ENCODE measurements around the gene PIAS1.

- TF ChIP-seq, protein P1, sequence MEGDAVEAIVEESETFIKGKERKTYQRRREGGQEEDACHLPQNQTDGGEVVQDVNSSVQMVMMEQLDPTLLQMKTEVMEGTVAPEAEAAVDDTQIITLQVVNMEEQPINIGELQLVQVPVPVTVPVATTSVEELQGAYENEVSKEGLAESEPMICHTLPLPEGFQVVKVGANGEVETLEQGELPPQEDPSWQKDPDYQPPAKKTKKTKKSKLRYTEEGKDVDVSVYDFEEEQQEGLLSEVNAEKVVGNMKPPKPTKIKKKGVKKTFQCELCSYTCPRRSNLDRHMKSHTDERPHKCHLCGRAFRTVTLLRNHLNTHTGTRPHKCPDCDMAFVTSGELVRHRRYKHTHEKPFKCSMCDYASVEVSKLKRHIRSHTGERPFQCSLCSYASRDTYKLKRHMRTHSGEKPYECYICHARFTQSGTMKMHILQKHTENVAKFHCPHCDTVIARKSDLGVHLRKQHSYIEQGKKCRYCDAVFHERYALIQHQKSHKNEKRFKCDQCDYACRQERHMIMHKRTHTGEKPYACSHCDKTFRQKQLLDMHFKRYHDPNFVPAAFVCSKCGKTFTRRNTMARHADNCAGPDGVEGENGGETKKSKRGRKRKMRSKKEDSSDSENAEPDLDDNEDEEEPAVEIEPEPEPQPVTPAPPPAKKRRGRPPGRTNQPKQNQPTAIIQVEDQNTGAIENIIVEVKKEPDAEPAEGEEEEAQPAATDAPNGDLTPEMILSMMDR (IDR thresholded peaks at IDR 0.05), result no peak
- TF ChIP-seq POLR2A (IDR thresholded peaks at IDR 0.05) (no peak), EP300 (IDR thresholded peaks at IDR 0.05) (peak in 1 of 2 donors; percentile 5)
Measured at GRCh38 chr15:68177742-68178141, 123.6 kb downstream of the PIAS1 start.

All from tibial nerve (tissue), 4 donors.